Neuron (in vitro differentiated cells): ENCODE data around the gene ATP6V1C2.

ENCODE experiments used
- H2AFZ ChIP-seq: one replicate; pipeline ENCODE4 v1.6.1; 2013; ENCODE audit warnings: low read depth, mild to moderate bottlenecking, inconsistent platforms, low read length, moderate library complexity
- H3K27me3 ChIP-seq: one replicate; pipeline ENCODE4 v1.6.1; 2013; ENCODE audit warnings: low read length; ENCODE audit not compliant: insufficient read depth
- H3K36me3 ChIP-seq: one replicate; pipeline ENCODE4 v1.6.1; 2013; ENCODE audit warnings: low read length; ENCODE audit not compliant: insufficient read depth
- H3K4me1 ChIP-seq: one replicate; pipeline ENCODE4 v1.6.1; 2013; ENCODE audit warnings: low read length; ENCODE audit not compliant: insufficient read depth
- H3K4me3 ChIP-seq: 2 replicates; pipeline ENCODE4 v1.5.1; 2013; ENCODE audit warnings: mild to moderate bottlenecking, low read length, moderate library complexity
- H3K9me3 ChIP-seq: one replicate; pipeline ENCODE4 v1.6.1; 2013; ENCODE audit warnings: low read length

The ATP6V1C2 gene

GRCh38 chr2:10833021-10833420 is 111.6 kb downstream of the ATP6V1C2 start:
- Histone ChIP-seq H3K36me3 (no peaks in the 10 kb centered on the region), H3K9me3 (no peaks in the 10 kb centered on the region), H3K4me1 (peaks cover 27% of the 10 kb centered on the region), H3K4me3 (no peak overlapping the region), H3K27me3 (peaks cover 22% of the 10 kb centered on the region), H2AFZ (no peak overlapping the region)

- no peak overlapping the region for H2AFZ ChIP-seq
- no peaks in the 10 kb centered on the region for H3K36me3 ChIP-seq
- peaks cover 27% of the 10 kb centered on the region for H3K4me1 ChIP-seq
- H3K9me3 ChIP-seq: no peaks in the 10 kb centered on the region
- no peak overlapping the region for H3K4me3 ChIP-seq
- peaks cover 12% of the 10 kb centered on the region for H3K27me3 ChIP-seq
Measured at GRCh38 chr2:10834068-10834655, 112.7 kb downstream of the ATP6V1C2 start.
